ENCODE data around the gene PACSIN1.
A peak's percentile ranks its signal among the peaks of the same experiment; 100 is the strongest.
"Not testable (repeated sequence)": the region's sequence is repeated elsewhere in the genome, so short reads cannot be mapped to it uniquely, and the experiment has no call there.

Gene PACSIN1

GRCh38 chr6:34457742-34458735 is 7.8 kb upstream of the PACSIN1 start:
- no peak for DNase-seq

DNA sequence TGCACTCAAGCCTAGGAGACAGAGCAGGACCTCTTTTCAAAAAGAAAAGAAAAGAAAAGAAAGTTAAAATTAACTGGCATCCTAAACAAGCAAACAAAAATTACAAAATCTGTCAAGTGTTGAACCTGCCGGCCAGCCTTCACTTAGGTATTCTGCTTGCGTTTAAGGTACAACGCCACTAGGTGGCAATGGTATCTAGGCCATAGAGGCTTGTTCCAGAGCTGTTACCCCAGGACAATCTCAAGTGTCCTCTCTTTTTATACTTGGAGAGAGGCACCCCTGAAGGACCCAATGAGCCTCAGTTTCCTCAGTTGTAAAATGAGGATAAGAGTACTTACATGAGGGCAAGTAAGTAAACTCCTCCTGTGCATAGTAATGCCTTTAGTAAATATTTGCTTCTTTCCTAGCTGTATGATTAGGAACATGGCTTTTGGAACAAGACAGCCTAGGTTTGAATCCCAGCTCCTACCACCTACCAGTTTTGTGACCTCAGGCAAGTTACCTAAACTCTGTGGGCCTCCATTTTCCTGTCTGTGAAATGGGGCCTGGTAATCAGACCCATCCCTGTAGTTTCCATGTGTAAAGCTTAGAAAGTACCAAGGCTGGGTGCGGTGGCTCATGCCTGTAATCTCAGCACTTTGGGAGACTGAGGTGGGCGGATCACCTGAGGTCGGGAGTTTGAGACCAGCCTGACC is 5.8 kb upstream of the PACSIN1 start:
- DNase-seq, result peak; percentile 37 to 38

DNA sequence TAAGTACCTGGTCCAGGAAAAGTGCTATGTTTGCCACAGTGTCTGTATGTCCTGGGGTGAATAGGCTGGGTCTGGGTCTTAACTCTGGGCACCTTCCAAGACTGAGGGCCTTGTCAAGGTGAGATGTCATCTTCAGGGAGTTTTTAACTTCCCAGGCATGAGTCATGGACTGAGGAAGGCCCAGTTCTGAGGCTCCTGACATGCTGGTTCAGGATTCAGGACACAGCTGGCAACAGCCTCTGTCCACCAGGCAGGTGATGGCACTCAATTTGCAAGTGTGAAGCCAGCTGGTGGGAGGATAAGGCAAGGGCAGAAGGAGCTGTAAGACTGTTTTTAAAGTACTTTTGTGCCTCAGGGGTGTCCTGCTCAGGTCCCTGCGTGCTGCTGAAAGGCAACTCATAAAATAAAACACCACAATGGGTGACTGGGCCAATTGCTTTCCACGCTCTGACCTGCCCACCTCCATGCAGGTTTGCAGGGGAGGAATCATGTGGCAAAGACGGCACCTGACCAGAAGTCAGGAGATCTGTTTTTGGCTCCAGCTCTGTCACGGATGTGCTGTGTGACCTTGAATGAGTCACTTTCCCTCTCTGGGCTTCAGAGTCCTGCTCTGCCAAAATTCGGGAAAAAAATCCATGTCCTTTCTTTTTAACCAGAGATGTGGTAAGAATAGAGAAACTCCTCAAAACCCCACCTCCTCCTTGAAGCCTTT is 4.9 kb upstream of the PACSIN1 start:
- DNase-seq, result no peak

GRCh38 chr6:34462010-34462409 is 3.9 kb upstream of the PACSIN1 start:
- DNase-seq, result no peak

DNA sequence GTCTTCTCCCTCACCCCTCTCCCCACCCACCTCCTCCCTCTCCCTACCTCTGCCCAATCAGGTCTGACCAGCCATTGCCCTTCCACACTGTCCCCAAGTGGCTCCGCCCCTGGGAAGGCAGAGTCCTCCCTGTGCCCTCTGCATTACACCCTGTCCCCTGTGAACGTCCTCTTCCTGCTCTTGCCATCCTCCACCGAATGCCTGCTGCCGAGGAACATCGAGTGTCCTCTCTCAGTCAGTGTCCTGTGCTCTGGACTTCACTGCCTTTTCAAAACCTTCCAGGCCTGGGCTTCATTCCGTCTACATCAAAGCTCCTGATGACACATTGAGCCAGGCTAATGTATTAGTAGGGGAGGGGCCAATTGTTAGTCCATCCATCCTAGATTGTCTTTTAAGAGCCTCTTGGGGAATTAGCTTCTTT is 3.3 kb upstream of the PACSIN1 start:
- DNase-seq, result no peak

- DNase-seq, result no peak
Measured at GRCh38 chr6:34463299-34463698, 2.6 kb upstream of the PACSIN1 start.

GRCh38 chr6:34463849-34464248 is 2.0 kb upstream of the PACSIN1 start:
- DNase-seq, result no peak

- DNase-seq, result no peak
Measured at GRCh38 chr6:34466242-34467185, 638 bp downstream of the PACSIN1 start.

DNA sequence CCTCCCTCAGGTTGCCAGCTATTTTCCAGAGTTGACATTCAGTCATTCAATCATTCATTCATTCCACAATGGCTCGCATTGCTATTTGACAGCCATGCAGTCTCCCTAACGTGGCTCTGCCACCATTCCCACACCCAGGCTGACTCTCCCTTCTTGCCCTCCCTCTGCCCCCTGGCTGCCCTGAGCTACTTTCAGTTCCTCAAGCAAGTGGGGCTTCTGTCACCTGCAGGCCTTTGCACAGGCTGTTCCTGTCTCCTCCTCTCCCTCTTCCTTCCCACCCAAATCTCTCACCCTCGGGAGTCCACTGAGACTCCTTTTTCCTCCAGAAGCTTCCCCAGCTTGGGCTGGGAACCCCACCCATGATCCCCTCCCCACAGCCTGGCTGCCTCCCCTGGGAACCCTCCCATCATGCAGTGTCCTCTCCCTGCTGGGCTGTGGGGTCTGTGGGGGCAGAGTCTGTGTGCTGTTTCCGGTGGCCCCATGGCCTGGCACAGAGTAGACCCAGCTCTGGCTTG is 2.6 kb downstream of the PACSIN1 start:
- DNase-seq, result no peak

- no peak for DNase-seq
Measured at GRCh38 chr6:34469499-34469898, 3.6 kb downstream of the PACSIN1 start.

DNA sequence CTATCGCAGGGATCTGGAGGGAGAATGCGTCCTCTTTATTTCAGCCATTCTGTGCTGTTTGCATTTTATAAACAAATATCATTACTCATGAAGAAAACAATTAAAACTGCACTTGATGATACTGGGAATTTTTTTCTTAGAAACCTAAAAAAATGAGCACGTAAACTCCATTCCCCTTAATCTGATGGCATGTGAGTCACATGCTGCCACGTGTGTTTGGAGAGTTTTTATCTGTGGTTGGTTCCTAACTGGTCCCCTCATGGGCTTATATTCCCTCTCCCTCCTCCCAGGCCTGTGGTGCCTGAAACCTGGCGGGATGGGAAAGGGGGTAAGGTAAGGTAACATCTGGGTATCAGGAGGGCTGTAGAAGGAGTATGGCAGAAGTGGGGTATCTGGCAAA is 6.5 kb downstream of the PACSIN1 start:
- no peak for DNase-seq

DNA sequence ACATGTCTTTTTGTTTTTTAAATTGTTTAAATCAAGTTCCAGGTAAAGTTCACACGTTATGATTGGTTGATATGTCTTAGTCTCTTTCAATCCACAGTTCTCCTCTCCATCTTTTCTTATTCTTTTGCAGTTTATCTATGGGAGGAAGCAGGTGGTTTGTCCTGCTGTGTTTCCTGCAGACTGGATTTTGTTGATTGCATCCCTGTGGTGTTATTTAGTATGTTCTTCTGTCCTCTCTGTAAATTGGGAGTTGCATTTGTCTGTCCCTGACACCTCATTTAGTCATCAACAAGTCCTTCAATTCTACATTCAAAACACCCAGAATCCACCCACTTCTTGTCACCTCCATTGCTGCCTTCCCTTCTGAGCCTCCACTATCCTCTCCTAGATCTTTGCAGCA is 8.1 kb downstream of the PACSIN1 start:
- no peak for DNase-seq

DNA sequence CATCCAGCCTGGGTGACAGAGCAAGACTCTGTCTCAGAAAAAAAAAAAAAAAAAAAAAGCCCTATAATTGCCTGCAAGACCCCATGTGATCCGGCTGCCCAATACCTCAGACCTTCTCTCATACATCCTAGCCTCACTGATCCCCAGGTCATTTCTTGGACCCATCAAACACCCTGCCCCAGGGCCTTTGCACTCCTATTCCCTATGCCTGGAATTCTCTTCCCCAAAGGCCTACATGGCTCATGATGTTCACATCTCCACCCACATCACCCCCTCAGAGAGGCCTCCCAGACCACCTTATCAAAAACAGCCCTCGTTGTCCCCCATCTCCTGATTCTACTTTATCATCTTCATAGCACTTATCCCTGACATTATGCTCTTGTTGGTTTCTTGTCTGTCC is 8.9 kb downstream of the PACSIN1 start:
- no peak for DNase-seq

GRCh38 chr6:34475238-34475682 is 9.4 kb downstream of the PACSIN1 start:
- DNase-seq, result no peak

GRCh38 chr6:34475767-34476328 is 10.0 kb downstream of the PACSIN1 start:
- DNase-seq, result no peak

DNA sequence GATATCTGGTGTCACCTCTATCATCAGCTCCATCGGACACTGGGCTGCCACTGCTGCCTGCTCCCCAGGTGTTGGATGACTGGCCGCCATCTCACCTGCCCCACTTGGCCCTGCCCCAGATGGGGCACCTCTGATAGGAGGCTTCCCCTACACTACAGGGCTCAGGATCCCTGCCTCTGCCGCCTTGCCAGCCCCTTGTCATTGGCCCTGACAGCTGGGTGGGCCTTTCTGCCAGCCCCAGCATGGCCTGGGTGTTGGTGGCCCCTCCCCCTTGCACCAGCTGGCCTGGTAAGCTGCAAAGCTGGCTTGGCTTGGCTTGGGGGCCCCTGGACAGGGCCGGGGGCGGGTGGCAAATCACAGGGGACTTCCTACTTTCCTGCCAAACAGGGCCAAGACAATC is 10.6 kb downstream of the PACSIN1 start:
- no peak for DNase-seq

DNA sequence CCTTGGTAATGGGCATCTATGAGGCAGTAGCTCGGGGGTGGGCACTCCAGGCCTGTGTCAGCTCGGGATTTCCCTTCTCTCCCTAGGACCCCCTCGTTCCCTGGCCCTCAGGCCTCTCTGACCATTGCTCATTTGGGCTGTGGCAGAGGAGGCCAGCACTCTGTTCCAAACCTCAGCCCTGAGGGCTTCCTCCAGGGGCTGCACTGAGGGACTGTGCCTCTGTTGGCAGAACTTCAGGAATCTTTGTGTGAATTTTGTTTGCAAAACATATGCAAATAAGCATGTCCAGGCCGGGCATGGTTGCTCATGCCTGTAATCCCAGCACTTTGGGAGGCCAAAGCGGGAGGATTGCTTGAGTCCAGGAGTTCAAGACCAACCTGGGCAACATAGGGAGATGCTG is 11.0 kb downstream of the PACSIN1 start:
- no peak for DNase-seq

GRCh38 chr6:34478796-34479195 is 12.9 kb downstream of the PACSIN1 start:
- no peak for DNase-seq

DNA sequence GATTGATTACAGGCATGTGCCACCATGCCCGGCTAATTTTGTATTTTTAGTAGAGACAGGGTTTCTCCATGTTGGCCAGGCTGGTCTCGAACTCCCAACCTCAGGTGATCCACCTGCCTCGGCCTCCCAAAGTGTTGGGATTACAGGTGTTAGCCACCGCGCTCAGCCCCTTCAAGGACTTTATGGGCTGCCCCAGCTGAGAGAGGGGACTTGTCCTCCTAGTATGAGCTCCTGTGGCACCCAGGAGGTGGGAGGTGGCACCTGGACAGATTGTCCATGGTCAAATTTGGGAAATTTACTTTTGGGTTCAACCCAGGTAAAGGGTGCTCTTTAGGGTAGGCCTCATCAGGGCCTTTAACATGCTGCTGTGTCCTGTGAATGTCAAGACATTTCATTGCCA is 17.9 kb downstream of the PACSIN1 start:
- DNase-seq, result not testable (repeated sequence)

- no peak for DNase-seq
Measured at GRCh38 chr6:34484391-34484790, 18.5 kb downstream of the PACSIN1 start.

GRCh38 chr6:34484899-34485298 is 19.0 kb downstream of the PACSIN1 start:
- DNase-seq, result peak; percentile 61 to 66
